Upper lobe of left lung (tissue), 6 donors: ENCODE results near the gene LDB2. TPM values are rescaled to one million over a fixed set of nuclear protein-coding genes. Genes with fewer than 3 reads are reported as not detected.

Experiments
- ATAC-seq, 2 donors: fragments of 200-7000 bp; cut with Tn5 transposase; one replicate each; pipeline ENCODE4 v1.9.1; 2022; ENCODE audit warnings: mild to moderate bottlenecking in 2 of 2, moderate library complexity in 2 of 2; ENCODE audit not compliant: low FRiP score in 2 of 2
- DNase-seq, 2 donors: peaks; one replicate each; pipeline ENCODE4 v3.0.0-alpha.2; 2019 to 2020
- H3K27ac ChIP-seq, 4 donors: fragments of 200-600 bp; sonication (generic); one replicate each; pipeline ENCODE4 v1.5.1; 2016 to 2019
- H3K27me3 ChIP-seq, 4 donors: fragments of 200-600 bp; sonication (generic); one replicate each; pipeline ENCODE4 v1.5.1; 2017 to 2019
- H3K36me3 ChIP-seq, 4 donors: fragments of 200-600 bp; sonication (generic); one replicate each; pipeline ENCODE4 v1.5.1; 2016 to 2019
- H3K4me1 ChIP-seq, 4 donors: fragments of 200-600 bp; sonication (generic); one replicate each; pipeline ENCODE4 v1.5.1; 2018 to 2019
- H3K4me3 ChIP-seq, 4 donors: fragments of 200-600 bp; sonication (generic); one replicate each; pipeline ENCODE4 v1.5.1; 2017 to 2019; ENCODE audit warnings: mild to moderate bottlenecking in 2 of 4, moderate library complexity in 1 of 4
- H3K9me3 ChIP-seq, 4 donors: fragments of 200-600 bp; sonication (generic); one replicate each; pipeline ENCODE4 v1.5.1; 2018 to 2019
- CTCF ChIP-seq, 6 experiments: fragments of 450-650 bp in 4 of 6; fragments of 200-600 bp in 2 of 6; sonication (generic) in 2 of 6; IDR thresholded peaks; one replicate each; pipeline ENCODE4 v1.5.1; 2016 to 2019; ENCODE audit warnings: antibody characterized with exemption in 6 of 6
- EP300 ChIP-seq, 4 donors: sonication (generic); formaldehyde crosslinking; IDR thresholded peaks; one replicate each; pipeline ENCODE4 v1.5.1; 2017; ENCODE audit warnings: antibody characterized with exemption in 4 of 4, control low read depth in 2 of 4
- POLR2A ChIP-seq, 4 donors: fragments of 450-650 bp; IDR thresholded peaks; one replicate each; pipeline ENCODE4 v1.5.1; 2016 to 2017; ENCODE audit warnings: antibody characterized with exemption in 4 of 4, mild to moderate bottlenecking in 2 of 4
- POLR2AphosphoS5 ChIP-seq, 2 donors: sonication (generic); formaldehyde crosslinking; IDR thresholded peaks; one replicate each; pipeline ENCODE4 v1.5.1; 2017; ENCODE audit warnings: antibody characterized with exemption in 2 of 2
- WGBS, 2 donors: methylation state at CpG; one replicate each; pipeline ENCODE4 v1.1.5; 2017 to 2018; 5-methylcytosine and 5-hydroxymethylcytosine counted together
- total RNA-seq, 6 donors: library from RNA; depleted of rRNA in 4 of 6; stranded (reverse); fragments of >200 nt in 4 of 6; gene quantifications; one replicate each; pipeline versions ENCODE4 v1.1.0 to v1.2.1, GENCODE V29; 2016 to 2021
- donor health status: DM: no; HTN: no; CAD: no; lungs with moderate emphysema.
- donor health status: DM: no; HTN: yes; CAD: no; lungs with severe emphysema.

The LDB2 gene
- total RNA-seq, 6 donors from 2014 or later = 34.6 to 94.4 (median 45.9) TPM

DNA sequence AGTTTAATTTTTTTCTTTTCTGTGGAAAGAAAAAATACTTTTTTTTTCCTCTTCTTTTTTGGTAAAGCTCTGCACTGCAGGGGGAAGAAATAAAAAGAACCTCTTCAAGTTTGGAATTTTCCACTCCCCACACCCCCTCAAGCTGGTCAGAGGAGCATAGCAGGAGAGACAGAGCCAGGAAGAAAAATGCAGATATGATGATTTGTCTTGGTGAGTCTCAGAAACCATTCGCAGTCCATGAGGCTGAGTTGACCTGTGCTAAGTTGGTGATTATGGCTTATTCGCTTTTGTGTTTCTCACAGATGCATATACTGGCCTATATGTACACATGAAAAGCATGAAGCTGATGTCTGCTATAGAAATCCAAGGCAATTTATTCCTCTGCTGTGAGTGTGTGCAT, 205.9 kb downstream of the LDB2 start:
- H3K27ac ChIP-seq = peak overlapping the region in 1 of 4 donors; percentile 13
- no peaks in the 10 kb centered on the region for H3K36me3 ChIP-seq
- 71 to 83% methylated on average over 2 of the region's 2 CpGs for WGBS, 2 donors
- H3K27me3 ChIP-seq = no peaks in the 10 kb centered on the region
- ATAC-seq (no peak), DNase-seq (no peak)
- peaks cover 6 to 13% (median 7%) of the 10 kb centered on the region in 4 donors for H3K4me1 ChIP-seq
- no peaks in the 10 kb centered on the region for H3K9me3 ChIP-seq
- no peak for TF ChIP-seq POLR2AphosphoS5 (IDR thresholded peaks at IDR 0.05)
- no peak for TF ChIP-seq POLR2A (IDR thresholded peaks at IDR 0.05)
- no peak for TF ChIP-seq CTCF (IDR thresholded peaks at IDR 0.05)
- TF ChIP-seq EP300 (IDR thresholded peaks at IDR 0.05) = no peak
- H3K4me3 ChIP-seq = no peak overlapping the region

GRCh38 chr4:16692046-16692445, 206.4 kb downstream of the LDB2 start:
- DNase-seq = no peak
- 57 to 65% methylated on average over 4 of the region's 4 CpGs for WGBS, 2 donors
- Histone ChIP-seq H3K27me3 (no peaks in the 10 kb centered on the region), H3K9me3 (no peaks in the 10 kb centered on the region), H3K36me3 (no peaks in the 10 kb centered on the region), H3K4me1 (peaks cover 6 to 13% (median 7%) of the 10 kb centered on the region in 4 donors), H3K4me3 (no peak overlapping the region), H3K27ac (peak overlapping the region in 1 of 4 donors; percentile 13)
- TF ChIP-seq CTCF (IDR thresholded peaks at IDR 0.05) (no peak), POLR2AphosphoS5 (IDR thresholded peaks at IDR 0.05) (no peak), POLR2A (IDR thresholded peaks at IDR 0.05) (no peak), EP300 (IDR thresholded peaks at IDR 0.05) (no peak)
- no peak for ATAC-seq

DNA sequence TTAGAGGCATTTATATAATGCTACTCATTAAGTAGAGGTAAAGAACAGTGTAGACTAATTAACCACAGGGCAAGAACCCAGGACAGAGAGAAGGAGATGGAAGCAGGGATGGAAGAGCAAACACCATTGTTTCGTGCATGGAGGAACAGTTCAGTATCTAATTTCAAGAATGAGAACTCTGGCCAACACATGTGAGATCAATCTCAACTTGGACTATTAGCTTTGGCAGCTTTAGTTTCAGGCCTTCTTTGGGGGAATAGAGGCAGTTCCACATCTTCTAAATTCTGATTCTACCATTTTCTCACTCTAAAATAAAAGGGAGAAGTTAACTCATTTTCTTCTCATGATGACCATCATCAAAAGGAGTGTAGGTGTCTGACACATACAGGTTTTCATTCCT, 207.0 kb downstream of the LDB2 start:
- DNase-seq (no peak), ATAC-seq (no peak)
- Histone ChIP-seq H3K36me3 (no peaks in the 10 kb centered on the region), H3K27me3 (no peaks in the 10 kb centered on the region), H3K9me3 (no peaks in the 10 kb centered on the region), H3K4me1 (peaks cover 6 to 13% (median 7%) of the 10 kb centered on the region in 4 donors), H3K4me3 (no peak overlapping the region), H3K27ac (no peak overlapping the region)
- 58 to 77% methylated on average over 1 of the region's 1 CpG for WGBS, 2 donors
- no peak for TF ChIP-seq EP300 (IDR thresholded peaks at IDR 0.05)
- TF ChIP-seq POLR2A (IDR thresholded peaks at IDR 0.05) = no peak
- TF ChIP-seq POLR2AphosphoS5 (IDR thresholded peaks at IDR 0.05) = no peak
- TF ChIP-seq CTCF (IDR thresholded peaks at IDR 0.05) = no peak

DNA sequence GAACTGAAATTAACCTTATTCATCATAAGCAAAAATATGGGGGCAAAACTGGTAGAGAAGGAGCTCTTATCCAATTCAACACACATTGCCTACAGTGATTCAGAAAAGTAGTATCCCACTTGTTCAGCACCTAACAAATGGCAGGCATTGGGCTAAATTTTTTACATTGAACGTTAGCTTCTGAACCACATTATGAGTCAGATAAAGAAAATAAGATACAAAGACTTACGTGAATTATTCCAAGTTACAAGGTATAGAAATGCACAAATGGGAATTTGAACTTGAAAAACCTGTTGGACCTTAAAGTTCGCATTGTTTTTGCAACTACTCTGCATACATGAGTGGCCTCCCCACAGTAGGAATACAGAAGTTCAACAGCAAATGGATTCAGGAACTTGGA, 210.6 kb downstream of the LDB2 start:
- Histone ChIP-seq H3K9me3 (no peaks in the 10 kb centered on the region), H3K4me3 (no peak overlapping the region), H3K27ac (no peak overlapping the region), H3K36me3 (no peaks in the 10 kb centered on the region), H3K4me1 (peaks cover 4 to 11% (median 5%) of the 10 kb centered on the region in 4 donors), H3K27me3 (no peaks in the 10 kb centered on the region)
- DNase-seq (no peak), ATAC-seq (no peak)
- 90 to 93% methylated on average over 3 of the region's 3 CpGs for WGBS, 2 donors
- TF ChIP-seq POLR2AphosphoS5 (IDR thresholded peaks at IDR 0.05) (no peak), EP300 (IDR thresholded peaks at IDR 0.05) (no peak), POLR2A (IDR thresholded peaks at IDR 0.05) (no peak), CTCF (IDR thresholded peaks at IDR 0.05) (no peak)

GRCh38 chr4:16687011-16687410, 211.4 kb downstream of the LDB2 start:
- H3K27ac ChIP-seq = no peak overlapping the region
- no peak overlapping the region for H3K4me3 ChIP-seq
- peaks cover 0 to 2% (median 1%) of the 10 kb centered on the region in 4 donors for H3K4me1 ChIP-seq
- 74 to 81% methylated on average over 2 of the region's 2 CpGs for WGBS, 2 donors
- H3K36me3 ChIP-seq = no peaks in the 10 kb centered on the region
- no peaks in the 10 kb centered on the region for H3K27me3 ChIP-seq
- ATAC-seq = no peak
- TF ChIP-seq POLR2A (IDR thresholded peaks at IDR 0.05) = no peak
- TF ChIP-seq EP300 (IDR thresholded peaks at IDR 0.05) = no peak
- no peak for TF ChIP-seq POLR2AphosphoS5 (IDR thresholded peaks at IDR 0.05)
- TF ChIP-seq CTCF (IDR thresholded peaks at IDR 0.05) = no peak
- DNase-seq = no peak
- no peaks in the 10 kb centered on the region for H3K9me3 ChIP-seq
